ENCODE results near the gene MICALL1. TPM values are rescaled to one million over a fixed set of nuclear protein-coding genes. Genes with fewer than 3 reads are reported as not detected.

The MICALL1 gene
- total and polyA plus RNA-seq, 2 of the 13 experiments (the other 11 are each of a cell fraction or from before 2014, with no cell fraction given), result 7.6 to 10.6 TPM

DNA sequence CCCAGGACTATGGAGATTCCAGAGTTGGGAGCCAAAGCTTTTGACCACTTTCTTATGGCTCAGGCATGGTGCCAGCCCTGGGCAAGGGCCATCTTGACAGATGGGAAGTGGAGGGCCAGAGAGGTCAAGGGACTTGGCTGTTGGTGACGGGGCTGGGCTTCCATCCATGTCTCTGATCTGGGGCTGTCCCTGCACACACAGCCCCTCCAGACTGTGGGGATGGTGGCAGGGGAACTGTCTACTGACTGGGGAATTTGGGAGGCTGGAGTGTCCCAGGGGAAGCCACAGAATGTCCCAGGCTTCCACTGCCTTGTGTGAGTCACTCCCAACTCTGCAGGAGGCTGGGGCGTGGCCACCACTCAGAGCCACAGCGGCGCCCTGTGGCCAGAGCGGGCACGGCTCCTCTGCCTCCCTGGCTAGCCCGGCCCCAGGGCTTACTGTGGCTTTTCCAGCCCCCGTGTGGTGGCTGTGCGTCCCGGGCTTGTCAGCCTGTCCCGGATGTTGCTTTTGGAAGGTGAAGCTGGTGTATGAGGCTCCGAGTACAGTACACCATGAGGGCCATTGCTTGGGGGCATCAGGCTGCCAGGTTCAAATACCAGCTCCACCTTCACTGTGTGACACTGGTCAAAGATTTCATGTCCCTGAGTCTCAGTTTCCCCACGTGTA, 27.7 kb downstream of the MICALL1 start (continued):
- TF ChIP-seq RFX3 (CRISPR knock-in tag; IDR thresholded peaks at IDR 0.05) (no peak), SPEN (CRISPR knock-in tag; IDR thresholded peaks at IDR 0.05; ENCODE audit: low read depth) (no peak), ZBTB1 (CRISPR knock-in tag; IDR thresholded peaks at IDR 0.05; ENCODE audit: borderline replicate concordance) (no peak), PITX1 (CRISPR knock-in tag; IDR thresholded peaks at IDR 0.05) (peak; percentile 57; the same call in 1 of the 2 replicates), ZNF614 (CRISPR knock-in tag; IDR thresholded peaks at IDR 0.05; ENCODE audit: borderline replicate concordance) (peak; percentile 77; the same call in 1 of the 2 replicates), PAWR (CRISPR knock-in tag; IDR thresholded peaks at IDR 0.05; ENCODE audit: borderline replicate concordance) (no peak), DR1 (CRISPR knock-in tag; IDR thresholded peaks at IDR 0.05) (no peak), ZNF839 (CRISPR knock-in tag; IDR thresholded peaks at IDR 0.05; ENCODE audit: borderline replicate concordance) (no peak), ZNF564 (CRISPR knock-in tag; IDR thresholded peaks at IDR 0.05) (no peak), MBNL3 (CRISPR knock-in tag; conservative IDR thresholded peaks at IDR 0.05) (no peak), ZNF768 (CRISPR knock-in tag; IDR thresholded peaks at IDR 0.05) (peak; percentile 74), MLX (CRISPR knock-in tag; IDR thresholded peaks at IDR 0.05) (no peak), ZNF230 (CRISPR knock-in tag; IDR thresholded peaks at IDR 0.05) (no peak), NR3C1 (CRISPR knock-in tag; IDR thresholded peaks at IDR 0.05) (no peak), SMARCC2 (IDR thresholded peaks at IDR 0.05) (no peak), PRDM4 (CRISPR knock-in tag; IDR thresholded peaks at IDR 0.05; ENCODE audit: borderline replicate concordance) (no peak), MAX (IDR thresholded peaks at IDR 0.05) (no peak; the same call in 1 of the 2 replicates), ZNF20 (CRISPR knock-in tag; IDR thresholded peaks at IDR 0.05) (no peak), ZNF124 (CRISPR knock-in tag; IDR thresholded peaks at IDR 0.05) (peak; percentile 84; the same call in 1 of the 2 replicates), ZNF263 (CRISPR knock-in tag; IDR thresholded peaks at IDR 0.05) (peak; percentile 41; the same call in 1 of the 2 replicates)
- TF ChIP-seq, protein P1, sequence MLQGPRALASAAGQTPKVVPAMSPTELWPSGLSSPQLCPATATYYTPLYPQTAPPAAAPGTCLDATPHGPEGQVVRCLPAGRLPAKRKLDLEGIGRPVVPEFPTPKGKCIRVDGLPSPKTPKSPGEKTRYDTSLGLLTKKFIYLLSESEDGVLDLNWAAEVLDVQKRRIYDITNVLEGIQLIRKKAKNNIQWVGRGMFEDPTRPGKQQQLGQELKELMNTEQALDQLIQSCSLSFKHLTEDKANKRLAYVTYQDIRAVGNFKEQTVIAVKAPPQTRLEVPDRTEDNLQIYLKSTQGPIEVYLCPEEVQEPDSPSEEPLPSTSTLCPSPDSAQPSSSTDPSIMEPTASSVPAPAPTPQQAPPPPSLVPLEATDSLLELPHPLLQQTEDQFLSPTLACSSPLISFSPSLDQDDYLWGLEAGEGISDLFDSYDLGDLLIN (CRISPR knock-in tag; IDR thresholded peaks at IDR 0.05; ENCODE audit: borderline replicate concordance), result no peak
- TF ChIP-seq, protein P2, sequence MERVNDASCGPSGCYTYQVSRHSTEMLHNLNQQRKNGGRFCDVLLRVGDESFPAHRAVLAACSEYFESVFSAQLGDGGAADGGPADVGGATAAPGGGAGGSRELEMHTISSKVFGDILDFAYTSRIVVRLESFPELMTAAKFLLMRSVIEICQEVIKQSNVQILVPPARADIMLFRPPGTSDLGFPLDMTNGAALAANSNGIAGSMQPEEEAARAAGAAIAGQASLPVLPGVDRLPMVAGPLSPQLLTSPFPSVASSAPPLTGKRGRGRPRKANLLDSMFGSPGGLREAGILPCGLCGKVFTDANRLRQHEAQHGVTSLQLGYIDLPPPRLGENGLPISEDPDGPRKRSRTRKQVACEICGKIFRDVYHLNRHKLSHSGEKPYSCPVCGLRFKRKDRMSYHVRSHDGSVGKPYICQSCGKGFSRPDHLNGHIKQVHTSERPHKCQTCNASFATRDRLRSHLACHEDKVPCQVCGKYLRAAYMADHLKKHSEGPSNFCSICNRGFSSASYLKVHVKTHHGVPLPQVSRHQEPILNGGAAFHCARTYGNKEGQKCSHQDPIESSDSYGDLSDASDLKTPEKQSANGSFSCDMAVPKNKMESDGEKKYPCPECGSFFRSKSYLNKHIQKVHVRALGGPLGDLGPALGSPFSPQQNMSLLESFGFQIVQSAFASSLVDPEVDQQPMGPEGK (CRISPR knock-in tag; IDR thresholded peaks at IDR 0.05), result peak; percentile 67
